ENCODE data around the gene CSRP1. TPM values are rescaled to one million over a fixed set of nuclear protein-coding genes. Genes with fewer than 3 reads are reported as not detected.

The CSRP1 gene
- total and polyA plus RNA-seq, 2 of the 13 experiments (the other 11 are each of a cell fraction or from before 2014, with no cell fraction given) = 17.7 to 68.9 TPM

DNA sequence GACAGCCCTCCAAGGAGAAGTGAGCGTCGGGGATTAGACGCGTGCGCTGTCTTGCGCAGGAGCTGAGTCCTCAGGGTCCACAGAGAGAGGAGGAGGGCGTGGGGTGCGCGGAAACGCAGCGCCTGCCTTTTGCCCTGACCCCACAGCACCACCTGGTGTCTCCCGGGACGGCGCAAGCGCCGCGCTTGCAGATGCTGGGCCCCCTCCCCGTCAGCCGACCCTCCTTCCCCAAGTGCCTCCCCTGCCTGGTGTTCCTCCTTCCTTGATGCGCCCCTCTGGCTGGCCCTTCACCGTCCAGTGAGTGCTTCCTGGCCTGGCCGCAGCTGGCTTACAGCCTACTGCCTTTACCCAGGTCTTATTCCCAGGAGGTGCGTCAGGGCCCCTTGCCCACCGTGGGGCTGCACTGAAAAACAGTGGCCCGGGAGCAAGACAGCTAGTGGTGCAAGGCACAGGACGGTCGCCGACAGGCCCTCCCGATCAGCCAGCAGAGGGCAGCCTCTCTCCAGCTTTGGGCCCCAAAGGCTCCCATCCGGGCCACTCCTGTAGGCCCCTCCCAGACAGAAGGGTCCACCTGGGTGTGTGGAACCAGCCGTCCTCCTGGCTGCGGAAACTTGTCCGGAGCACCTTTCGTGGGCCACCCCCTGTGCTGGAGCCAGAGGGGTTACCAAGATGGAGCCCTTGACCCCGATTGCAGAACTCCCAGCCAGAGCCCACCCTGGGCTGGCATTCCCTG is 25.0 kb downstream of the CSRP1 start (continued):
- TF ChIP-seq, protein P1, sequence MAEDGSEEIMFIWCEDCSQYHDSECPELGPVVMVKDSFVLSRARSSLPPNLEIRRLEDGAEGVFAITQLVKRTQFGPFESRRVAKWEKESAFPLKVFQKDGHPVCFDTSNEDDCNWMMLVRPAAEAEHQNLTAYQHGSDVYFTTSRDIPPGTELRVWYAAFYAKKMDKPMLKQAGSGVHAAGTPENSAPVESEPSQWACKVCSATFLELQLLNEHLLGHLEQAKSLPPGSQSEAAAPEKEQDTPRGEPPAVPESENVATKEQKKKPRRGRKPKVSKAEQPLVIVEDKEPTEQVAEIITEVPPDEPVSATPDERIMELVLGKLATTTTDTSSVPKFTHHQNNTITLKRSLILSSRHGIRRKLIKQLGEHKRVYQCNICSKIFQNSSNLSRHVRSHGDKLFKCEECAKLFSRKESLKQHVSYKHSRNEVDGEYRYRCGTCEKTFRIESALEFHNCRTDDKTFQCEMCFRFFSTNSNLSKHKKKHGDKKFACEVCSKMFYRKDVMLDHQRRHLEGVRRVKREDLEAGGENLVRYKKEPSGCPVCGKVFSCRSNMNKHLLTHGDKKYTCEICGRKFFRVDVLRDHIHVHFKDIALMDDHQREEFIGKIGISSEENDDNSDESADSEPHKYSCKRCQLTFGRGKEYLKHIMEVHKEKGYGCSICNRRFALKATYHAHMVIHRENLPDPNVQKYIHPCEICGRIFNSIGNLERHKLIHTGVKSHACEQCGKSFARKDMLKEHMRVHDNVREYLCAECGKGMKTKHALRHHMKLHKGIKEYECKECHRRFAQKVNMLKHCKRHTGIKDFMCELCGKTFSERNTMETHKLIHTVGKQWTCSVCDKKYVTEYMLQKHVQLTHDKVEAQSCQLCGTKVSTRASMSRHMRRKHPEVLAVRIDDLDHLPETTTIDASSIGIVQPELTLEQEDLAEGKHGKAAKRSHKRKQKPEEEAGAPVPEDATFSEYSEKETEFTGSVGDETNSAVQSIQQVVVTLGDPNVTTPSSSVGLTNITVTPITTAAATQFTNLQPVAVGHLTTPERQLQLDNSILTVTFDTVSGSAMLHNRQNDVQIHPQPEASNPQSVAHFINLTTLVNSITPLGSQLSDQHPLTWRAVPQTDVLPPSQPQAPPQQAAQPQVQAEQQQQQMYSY (CRISPR knock-in tag; IDR thresholded peaks at IDR 0.05) = no peak
- peak; percentile 74; the same call in 1 of the 2 replicates for TF ChIP-seq KDM5B (CRISPR knock-in tag; IDR thresholded peaks at IDR 0.05; ENCODE audit: borderline replicate concordance)
- 0 out of 2 replicates have a peak, but pooled peaks have one; percentile 33 for TF ChIP-seq MED13 (CRISPR knock-in tag; IDR thresholded peaks at IDR 0.05)
- TF ChIP-seq MEF2D (CRISPR knock-in tag; IDR thresholded peaks at IDR 0.05) = peak; percentile 65; the same call in 1 of the 2 replicates
- TF ChIP-seq, protein P2, sequence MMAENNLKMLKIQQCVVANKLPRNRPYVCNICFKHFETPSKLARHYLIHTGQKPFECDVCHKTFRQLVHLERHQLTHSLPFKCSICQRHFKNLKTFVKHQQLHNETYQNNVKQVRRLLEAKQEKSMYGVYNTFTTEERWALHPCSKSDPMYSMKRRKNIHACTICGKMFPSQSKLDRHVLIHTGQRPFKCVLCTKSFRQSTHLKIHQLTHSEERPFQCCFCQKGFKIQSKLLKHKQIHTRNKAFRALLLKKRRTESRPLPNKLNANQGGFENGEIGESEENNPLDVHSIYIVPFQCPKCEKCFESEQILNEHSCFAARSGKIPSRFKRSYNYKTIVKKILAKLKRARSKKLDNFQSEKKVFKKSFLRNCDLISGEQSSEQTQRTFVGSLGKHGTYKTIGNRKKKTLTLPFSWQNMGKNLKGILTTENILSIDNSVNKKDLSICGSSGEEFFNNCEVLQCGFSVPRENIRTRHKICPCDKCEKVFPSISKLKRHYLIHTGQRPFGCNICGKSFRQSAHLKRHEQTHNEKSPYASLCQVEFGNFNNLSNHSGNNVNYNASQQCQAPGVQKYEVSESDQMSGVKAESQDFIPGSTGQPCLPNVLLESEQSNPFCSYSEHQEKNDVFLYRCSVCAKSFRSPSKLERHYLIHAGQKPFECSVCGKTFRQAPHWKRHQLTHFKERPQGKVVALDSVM (CRISPR knock-in tag; IDR thresholded peaks at IDR 0.05) = peak; percentile 71
- TF ChIP-seq ZNF350 (CRISPR knock-in tag; IDR thresholded peaks at IDR 0.05; ENCODE audit: borderline replicate concordance, low read depth) = peak; percentile 61
- TF ChIP-seq KAT8 (CRISPR knock-in tag; IDR thresholded peaks at IDR 0.05) = 0 out of 2 replicates have a peak, but pooled peaks have one; percentile 27
- TF ChIP-seq NFRKB (IDR thresholded peaks at IDR 0.05) = no peak
- peak; percentile 66; the same call in 1 of the 2 replicates for TF ChIP-seq ZGPAT (CRISPR knock-in tag; IDR thresholded peaks at IDR 0.05)
- TF ChIP-seq ZNF230 (CRISPR knock-in tag; IDR thresholded peaks at IDR 0.05) = peak; percentile 56; the same call in 1 of the 2 replicates
- TF ChIP-seq ZBTB46 (CRISPR knock-in tag; IDR thresholded peaks at IDR 0.05; ENCODE audit: borderline replicate concordance) = no peak
- TF ChIP-seq ZNF710 (CRISPR knock-in tag; IDR thresholded peaks at IDR 0.05; ENCODE audit: borderline replicate concordance) = peak; percentile 48; the same call in 1 of the 2 replicates
- TF ChIP-seq, protein P3, sequence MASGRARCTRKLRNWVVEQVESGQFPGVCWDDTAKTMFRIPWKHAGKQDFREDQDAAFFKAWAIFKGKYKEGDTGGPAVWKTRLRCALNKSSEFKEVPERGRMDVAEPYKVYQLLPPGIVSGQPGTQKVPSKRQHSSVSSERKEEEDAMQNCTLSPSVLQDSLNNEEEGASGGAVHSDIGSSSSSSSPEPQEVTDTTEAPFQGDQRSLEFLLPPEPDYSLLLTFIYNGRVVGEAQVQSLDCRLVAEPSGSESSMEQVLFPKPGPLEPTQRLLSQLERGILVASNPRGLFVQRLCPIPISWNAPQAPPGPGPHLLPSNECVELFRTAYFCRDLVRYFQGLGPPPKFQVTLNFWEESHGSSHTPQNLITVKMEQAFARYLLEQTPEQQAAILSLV (CRISPR knock-in tag; IDR thresholded peaks at IDR 0.05; ENCODE audit: borderline replicate concordance) = no peak
